Middle frontal gyrus (tissue), 1 donor: ENCODE results near the gene CTSZ.
"Not testable (repeated sequence)": the region's sequence is repeated elsewhere in the genome, so short reads cannot be mapped to it uniquely, and the experiment has no call there.

ENCODE experiments used
- DNase-seq: peaks from one replicate; pipeline ENCODE4 v3.0.0-alpha.2; 2015; ENCODE audit warnings: low spot score; ENCODE audit errors: extremely low spot score

CTSZ gene

GRCh38 chr20:59014680-59015389 is 7.8 kb upstream of the CTSZ start:
- no peak for DNase-seq

GRCh38 chr20:59013959-59014608 is 7.0 kb upstream of the CTSZ start:
- DNase-seq = no peak

GRCh38 chr20:59013031-59013951 is 6.2 kb upstream of the CTSZ start:
- DNase-seq = no peak

GRCh38 chr20:59011874-59012157 is 4.8 kb upstream of the CTSZ start:
- not testable (repeated sequence) for DNase-seq

- DNase-seq = no peak
These were observed 4.2 kb upstream of the CTSZ start for GRCh38 chr20:59010995-59011873.

- no peak for DNase-seq
These were observed 3.4 kb upstream of the CTSZ start for GRCh38 chr20:59010321-59010994.

GRCh38 chr20:59008715-59009336 is 1.8 kb upstream of the CTSZ start:
- DNase-seq = no peak

- DNase-seq = no peak
These were observed 834 bp upstream of the CTSZ start for GRCh38 chr20:59007665-59008511.

- no peak for DNase-seq
These were observed 739 bp downstream of the CTSZ start for GRCh38 chr20:59006167-59006863.

- DNase-seq = no peak
These were observed 1.4 kb downstream of the CTSZ start for GRCh38 chr20:59005523-59006166.

GRCh38 chr20:59004763-59005522 is 2.1 kb downstream of the CTSZ start:
- no peak for DNase-seq

- DNase-seq = no peak
These were observed 2.6 kb downstream of the CTSZ start for GRCh38 chr20:59004493-59004762.

- no peak for DNase-seq
These were observed 3.1 kb downstream of the CTSZ start for GRCh38 chr20:59003836-59004492.

- no peak for DNase-seq
These were observed 4.1 kb downstream of the CTSZ start for GRCh38 chr20:59002874-59003399.

GRCh38 chr20:59002388-59002787 is 4.7 kb downstream of the CTSZ start:
- no peak for DNase-seq

- DNase-seq = no peak
These were observed 5.4 kb downstream of the CTSZ start for GRCh38 chr20:59001449-59002171.
